ENCODE data around the gene AAK1.
"Not testable (repeated sequence)": the region's sequence is repeated elsewhere in the genome, so short reads cannot be mapped to it uniquely, and the experiment has no call there.

The AAK1 gene

GRCh38 chr2:69474688-69475087, 168.9 kb downstream of the AAK1 start:
- DNase-seq = no peak

GRCh38 chr2:69471793-69472192, 171.7 kb downstream of the AAK1 start:
- DNase-seq = no peak

GRCh38 chr2:69470911-69471310, 172.6 kb downstream of the AAK1 start:
- no peak for DNase-seq

GRCh38 chr2:69469784-69470183, 173.8 kb downstream of the AAK1 start:
- no peak for DNase-seq

GRCh38 chr2:69469375-69469774, 174.2 kb downstream of the AAK1 start:
- DNase-seq = no peak

GRCh38 chr2:69466728-69467127, 176.8 kb downstream of the AAK1 start:
- DNase-seq = no peak

GRCh38 chr2:69465513-69466456, 177.8 kb downstream of the AAK1 start:
- DNase-seq = no peak

GRCh38 chr2:69464575-69464974, 179.0 kb downstream of the AAK1 start:
- DNase-seq = no peak

GRCh38 chr2:69462780-69463179, 180.8 kb downstream of the AAK1 start:
- DNase-seq = no peak

- DNase-seq = no peak
Measured at GRCh38 chr2:69461404-69461803, 182.1 kb downstream of the AAK1 start.

GRCh38 chr2:69459936-69460335, 183.6 kb downstream of the AAK1 start:
- no peak for DNase-seq

- DNase-seq = no peak
Measured at GRCh38 chr2:69456950-69457445, 186.5 kb downstream of the AAK1 start.

- no peak for DNase-seq
Measured at GRCh38 chr2:69456154-69456553, 187.4 kb downstream of the AAK1 start.

GRCh38 chr2:69454976-69455375, 188.6 kb downstream of the AAK1 start:
- DNase-seq = no peak

GRCh38 chr2:69453475-69454129, 189.9 kb downstream of the AAK1 start:
- DNase-seq = peak; percentile 17

GRCh38 chr2:69452687-69453086, 190.9 kb downstream of the AAK1 start:
- no peak for DNase-seq

GRCh38 chr2:69450735-69451416, 192.7 kb downstream of the AAK1 start:
- no peak for DNase-seq

GRCh38 chr2:69449906-69450305, 193.6 kb downstream of the AAK1 start:
- no peak for DNase-seq

- DNase-seq = not testable (repeated sequence)
Measured at GRCh38 chr2:69443673-69444072, 199.9 kb downstream of the AAK1 start.

GRCh38 chr2:69439499-69439898, 204.0 kb downstream of the AAK1 start:
- not testable (repeated sequence) for DNase-seq

GRCh38 chr2:69438580-69438979, 205.0 kb downstream of the AAK1 start:
- DNase-seq = no peak

GRCh38 chr2:69437751-69438154, 205.8 kb downstream of the AAK1 start:
- DNase-seq = no peak
